B cell (primary cell): Measurements from ENCODE around the gene OR6A2. TPM values are rescaled to one million over a fixed set of nuclear protein-coding genes. Genes with fewer than 3 reads are reported as not detected.

Experiments used
- ATAC-seq: fragments of 200-7000 bp; cut with Tn5 transposase; one replicate; pipeline ENCODE4 v1.10.0; 2021; ENCODE audit warnings: low read depth, mild to moderate bottlenecking, moderate number of reproducible peaks, moderate library complexity
- CTCF ChIA-PET: fragments of 350-600 bp; sonication (Branson Sonifier 250); formaldehyde crosslinking; loops from one replicate; lab custom pipeline; 2021; ENCODE audit warnings: antibody characterized with exemption, inconsistent platforms; lab: Charles Lee
- POLR2A ChIA-PET: fragments of 350-600 bp; sonication (Branson Sonifier 250); formaldehyde crosslinking; loops from one replicate; lab custom pipeline; 2021; ENCODE audit warnings: antibody characterized with exemption; lab: Charles Lee
- DNase-seq: peaks from one replicate; pipeline ENCODE4 v3.0.0; 2013
- H2AFZ ChIP-seq: 2 replicates; pipeline ENCODE4 v1.6.1; 2012; ENCODE audit warnings: mild to moderate bottlenecking, low read depth, low read length; ENCODE audit not compliant: insufficient read depth, poor library complexity, severe bottlenecking
- H3K27ac ChIP-seq, 2 donors: 1 replicate in 1 of 2; 2 replicates in 1 of 2; pipeline ENCODE4 v1.5.1; 2012 to 2013; ENCODE audit warnings: low read length in 2 of 2, mild to moderate bottlenecking in 2 of 2, moderate library complexity in 1 of 2
- H3K27me3 ChIP-seq, 4 experiments: fragments of 200-600 bp in 1 of 4; sonication (generic) in 1 of 4; replicated peaks in 1 of 4; 1 replicate in 2 of 4; 2 replicates in 2 of 4; pipeline versions ENCODE4 v1.6.1 to v1.7.0; 2013 to 2016; ENCODE audit warnings: low read length in 3 of 4, mild to moderate bottlenecking in 2 of 4, mixed read lengths in 1 of 4, moderate library complexity in 1 of 4; ENCODE audit not compliant: insufficient read depth in 4 of 4, control insufficient read depth in 3 of 4; ENCODE audit errors: control extremely low read depth in 1 of 4
- H3K36me3 ChIP-seq, 2 experiments: replicated peaks in 1 of 2; 1 replicate in 1 of 2; 2 replicates in 1 of 2; pipeline versions ENCODE4 v1.6.1 to v1.7.1; 2013; ENCODE audit warnings: low read length in 1 of 2; ENCODE audit not compliant: insufficient read depth in 2 of 2, control insufficient read depth in 1 of 2; ENCODE audit errors: control extremely low read depth in 1 of 2, extremely low read depth in 1 of 2
- H3K4me1 ChIP-seq, 2 donors: fragments of 200-600 bp in 1 of 2; sonication (generic) in 1 of 2; 1 replicate in 1 of 2; 2 replicates in 1 of 2; pipeline versions ENCODE4 v1.5.1 to v1.6.1; 2013 to 2017; ENCODE audit warnings: low read length in 2 of 2; ENCODE audit not compliant: control insufficient read depth in 2 of 2, insufficient read depth in 2 of 2
- H3K4me2 ChIP-seq: replicated peaks from 2 replicates; pipeline ENCODE3; 2012; ENCODE audit warnings: mild to moderate bottlenecking, low read depth, low read length; ENCODE audit not compliant: poor library complexity, severe bottlenecking
- H3K4me3 ChIP-seq, 5 experiments: fragments of 200-600 bp in 1 of 5; sonication (generic) in 1 of 5; 1 replicate in 3 of 5; 2 replicates in 2 of 5; pipeline versions ENCODE4 v1.5.1 to v1.7.0; 2011 to 2016; ENCODE audit warnings: low read length in 4 of 5, mild to moderate bottlenecking in 4 of 5, low read depth in 2 of 5, control low read depth in 1 of 5, moderate library complexity in 1 of 5; ENCODE audit not compliant: insufficient read depth in 1 of 5; ENCODE audit errors: control extremely low read depth in 1 of 5, extremely low read depth in 1 of 5
- H3K79me2 ChIP-seq: fragments of 200-600 bp; sonication (generic); one replicate; pipeline ENCODE4 v1.6.0; 2016; ENCODE audit warnings: low read length; ENCODE audit not compliant: control insufficient read depth, insufficient read depth
- H3K9ac ChIP-seq: fragments of 200-600 bp; sonication (generic); 2 replicates; pipeline ENCODE4 v1.6.1; 2017; ENCODE audit warnings: mild to moderate bottlenecking, low read length, moderate library complexity
- H3K9me3 ChIP-seq, 3 donors: one replicate each; pipeline versions ENCODE4 v1.6.1 to v1.7.1; 2013; ENCODE audit warnings: low read length in 2 of 3; ENCODE audit not compliant: control insufficient read depth in 2 of 3, insufficient read depth in 1 of 3; ENCODE audit errors: control extremely low read depth in 1 of 3
- H4K20me1 ChIP-seq: 2 replicates; pipeline ENCODE4 v1.6.0; 2012; ENCODE audit warnings: mild to moderate bottlenecking, low read length; ENCODE audit not compliant: insufficient read depth, control insufficient read depth, poor library complexity, severe bottlenecking
- H3K27ac Mint-ChIP-seq: one replicate; pipeline ENCODE4 v1.8.0; 2021; ENCODE audit warnings: mixed read lengths
- H3K27me3 Mint-ChIP-seq: one replicate; pipeline ENCODE4 v1.8.0; 2021; ENCODE audit warnings: mixed read lengths
- H3K4me1 Mint-ChIP-seq: one replicate; pipeline ENCODE4 v1.8.0; 2021; ENCODE audit warnings: mixed read lengths
- H3K4me3 Mint-ChIP-seq: one replicate; pipeline ENCODE4 v1.8.0; 2021; ENCODE audit warnings: mixed read lengths
- H3K9me3 Mint-ChIP-seq: one replicate; pipeline ENCODE4 v1.8.0; 2022; ENCODE audit warnings: mixed read lengths; ENCODE audit not compliant: insufficient read depth
- EZH2 ChIP-seq: IDR thresholded peaks from 2 replicates; pipeline ENCODE4 v1.6.1; 2012; ENCODE audit warnings: borderline replicate concordance, low read depth, mild to moderate bottlenecking, moderate library complexity, low read length; ENCODE audit not compliant: insufficient read depth, poor library complexity, severe bottlenecking
- WGBS: methylation state at CpG from one replicate; pipeline ENCODE4 v1.1.5; 2013; ENCODE audit warnings: missing lambda C conversion rate; ENCODE audit not compliant: insufficient coverage; 5-methylcytosine and 5-hydroxymethylcytosine counted together
- intact Hi-C: fragments of 100-400 bp; cut with micrococcal nuclease; formaldehyde crosslinking; loops from one replicate; pipeline ENCODE4 v1.10.0; 2022
- polyA plus RNA-seq: library from polyadenylated mRNA; depleted of rRNA; stranded (reverse); fragments of >200 nt; gene quantifications from 2 replicates; pipeline ENCODE4 v1.2.3, GENCODE V29; 2012
- total RNA-seq, 2 donors: library from RNA; stranded (reverse); fragments of 120-200 nt in 1 of 2; gene quantifications; 1 replicate in 1 of 2; 2 replicates in 1 of 2; pipeline versions ENCODE4 v1.2.3 to v1.2.4, GENCODE V29; 2013 to 2022
- TF ChIP-seq, protein P1 (sequence below): fragments of 200-600 bp; IDR thresholded peaks from one replicate; pipeline ENCODE4 v1.8.0; 2022; ENCODE audit warnings: antibody characterized with exemption, mild to moderate bottlenecking

Gene OR6A2
- total and polyA plus RNA-seq, 2 donors (not counting 1 experiment from before 2014, with no cell fraction given): 0.12 TPM; not detected in 1

GRCh38 chr11:6794639-6795038 is 4.8 kb downstream of the OR6A2 start:
- Histone ChIP-seq H3K4me3 (no peak overlapping the region), H3K9ac (no peak overlapping the region), H3K79me2 (no peaks in the 10 kb centered on the region), H3K4me2 (no peak overlapping the region), H3K27me3 (no peaks in the 10 kb centered on the region), H3K27ac (no peak overlapping the region), H3K36me3 (no peaks in the 10 kb centered on the region), H3K4me1 (no peaks in the 10 kb centered on the region), H4K20me1 (no peaks in the 10 kb centered on the region), H3K9me3 (no peaks in the 10 kb centered on the region), H2AFZ (no peak overlapping the region)
- Mint-ChIP-seq H3K9me3 (no peaks in the 10 kb centered on the region), H3K27me3 (peaks cover under 1% of the 10 kb centered on the region), H3K4me1 (no peaks in the 10 kb centered on the region), H3K27ac (no peak overlapping the region), H3K4me3 (no peak overlapping the region)
- TF ChIP-seq EZH2: no peak
- TF ChIP-seq, protein P1, sequence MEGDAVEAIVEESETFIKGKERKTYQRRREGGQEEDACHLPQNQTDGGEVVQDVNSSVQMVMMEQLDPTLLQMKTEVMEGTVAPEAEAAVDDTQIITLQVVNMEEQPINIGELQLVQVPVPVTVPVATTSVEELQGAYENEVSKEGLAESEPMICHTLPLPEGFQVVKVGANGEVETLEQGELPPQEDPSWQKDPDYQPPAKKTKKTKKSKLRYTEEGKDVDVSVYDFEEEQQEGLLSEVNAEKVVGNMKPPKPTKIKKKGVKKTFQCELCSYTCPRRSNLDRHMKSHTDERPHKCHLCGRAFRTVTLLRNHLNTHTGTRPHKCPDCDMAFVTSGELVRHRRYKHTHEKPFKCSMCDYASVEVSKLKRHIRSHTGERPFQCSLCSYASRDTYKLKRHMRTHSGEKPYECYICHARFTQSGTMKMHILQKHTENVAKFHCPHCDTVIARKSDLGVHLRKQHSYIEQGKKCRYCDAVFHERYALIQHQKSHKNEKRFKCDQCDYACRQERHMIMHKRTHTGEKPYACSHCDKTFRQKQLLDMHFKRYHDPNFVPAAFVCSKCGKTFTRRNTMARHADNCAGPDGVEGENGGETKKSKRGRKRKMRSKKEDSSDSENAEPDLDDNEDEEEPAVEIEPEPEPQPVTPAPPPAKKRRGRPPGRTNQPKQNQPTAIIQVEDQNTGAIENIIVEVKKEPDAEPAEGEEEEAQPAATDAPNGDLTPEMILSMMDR: no peak
- DNase-seq (no peak), ATAC-seq (no peak)
- 83% methylated on average over 4 of the region's 4 CpGs for WGBS
- intact Hi-C loops: no loop called here
- ChIA-PET CTCF (interaction anchor here (0.6 to 2.1 kb wide), 2 partner anchors 18 to 546 kb away, joined by 3 to 9 read pairs; no protein-coding TSS in a partner anchor), POLR2A (no interaction called here)

DNA sequence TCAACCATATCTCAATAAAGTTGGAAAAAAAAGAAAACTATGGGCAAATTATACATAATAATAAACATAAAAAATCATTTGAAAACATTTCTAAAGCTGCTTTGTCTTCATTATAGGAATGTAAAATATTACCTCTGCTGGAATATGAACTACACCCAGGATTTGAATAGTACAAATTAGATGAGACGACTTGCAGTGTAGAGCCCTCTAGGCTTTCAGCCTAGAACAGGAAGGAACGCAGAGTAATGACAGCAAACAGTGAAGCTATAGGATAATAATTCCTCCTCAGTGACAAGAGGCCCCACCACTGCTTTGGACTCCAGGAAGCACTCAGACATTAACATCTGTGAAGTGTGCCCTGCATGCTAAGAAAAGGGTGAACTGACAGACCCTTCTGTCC is 8.9 kb downstream of the OR6A2 start:
- no peak overlapping the region for H3K4me2 ChIP-seq
- H2AFZ ChIP-seq: no peak overlapping the region
- no CpG with 5 or more reads among the region's 2 CpGs for WGBS
- H3K9me3 ChIP-seq: no peaks in the 10 kb centered on the region
- H3K4me3 ChIP-seq: no peak overlapping the region
- H4K20me1 ChIP-seq: no peaks in the 10 kb centered on the region
- no peak overlapping the region for H3K27ac ChIP-seq
- DNase-seq (no peak), ATAC-seq (no peak)
- Mint-ChIP-seq H3K9me3 (no peaks in the 10 kb centered on the region), H3K4me3 (no peak overlapping the region), H3K27me3 (peaks cover 6% of the 10 kb centered on the region), H3K27ac (no peak overlapping the region), H3K4me1 (no peaks in the 10 kb centered on the region)
- ChIA-PET POLR2A (no interaction called here), CTCF (interaction anchor here (1.1 to 1.4 kb wide), 2 partner anchors 9 to 18 kb away, joined by 3 read pairs; no protein-coding TSS in a partner anchor)
- no peak overlapping the region for H3K9ac ChIP-seq
- H3K27me3 ChIP-seq: no peaks in the 10 kb centered on the region
- TF ChIP-seq, protein P1: no peak
- TF ChIP-seq EZH2: no peak
- intact Hi-C loops: no loop called here
- H3K4me1 ChIP-seq: no peaks in the 10 kb centered on the region
- no peaks in the 10 kb centered on the region for H3K36me3 ChIP-seq
- no peaks in the 10 kb centered on the region for H3K79me2 ChIP-seq
